Measurements from ENCODE around the gene ADGRL3.

- TF ChIP-seq CTCF (IDR thresholded peaks at IDR 0.05; ENCODE audit: borderline replicate concordance, extremely low read depth, low read length, poor library complexity, severe bottlenecking) (no peak), EZH2 (IDR thresholded peaks at IDR 0.05; ENCODE audit: borderline replicate concordance, low read depth, low read length, severe bottlenecking) (no peak)
Observed at GRCh38 chr4:62053974-62054373, 853.8 kb downstream of the ADGRL3 start.
